ENCODE measurements around the gene MLLT10. TPM values are rescaled to one million over a fixed set of nuclear protein-coding genes. Genes with fewer than 3 reads are reported as not detected.

MLLT10 gene
- total RNA-seq, 6 experiments from 2014 or later = 15.8 to 49.4 (median 20.1) TPM

DNA sequence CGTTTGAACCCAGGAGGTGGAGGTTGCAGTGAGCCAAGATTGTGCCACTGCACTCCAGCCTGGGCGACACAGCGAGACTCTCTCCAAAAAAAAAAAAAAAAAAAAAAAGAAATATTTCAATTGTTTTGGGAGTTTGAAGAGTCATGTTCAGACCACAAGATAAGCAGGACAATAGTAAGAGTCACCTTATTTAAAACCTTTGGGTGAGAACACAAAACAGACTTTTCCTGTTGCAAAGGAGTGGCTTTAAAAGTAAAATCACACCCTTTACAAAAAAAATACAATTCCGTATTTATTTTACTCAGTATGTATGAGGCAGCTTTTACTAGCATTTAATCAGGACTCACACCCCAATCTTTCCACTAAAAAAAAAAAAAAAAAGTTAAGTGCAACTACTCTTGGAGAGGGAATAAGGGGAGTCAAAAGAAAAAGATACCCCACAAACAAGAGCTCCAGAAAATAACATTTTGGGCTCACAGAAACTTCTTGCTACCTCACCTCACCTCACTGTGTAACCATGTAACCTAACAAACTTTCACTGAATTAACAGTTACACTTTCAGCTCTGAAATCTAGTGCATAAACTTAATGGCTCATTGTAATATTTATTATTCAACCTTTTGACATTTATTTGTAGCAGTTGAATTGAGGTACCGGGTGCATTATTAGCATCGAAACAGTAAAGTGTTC lies 19.8 kb upstream of the MLLT10 start:
- Histone ChIP-seq H3K4me3 (no peak overlapping the region), H3K27ac (no peak overlapping the region), H3K27me3 (no peaks in the 10 kb centered on the region), H3K4me1 (peaks cover 0 to 35% (median 16%) of the 10 kb centered on the region in 4 donors), H3K9me3 (no peaks in the 10 kb centered on the region), H3K36me3 (no peaks in the 10 kb centered on the region)
- intact Hi-C loops (cut with DNase I) = no loop called here
- DNase-seq (no peak), ATAC-seq (no peak)
- TF ChIP-seq, protein P1, sequence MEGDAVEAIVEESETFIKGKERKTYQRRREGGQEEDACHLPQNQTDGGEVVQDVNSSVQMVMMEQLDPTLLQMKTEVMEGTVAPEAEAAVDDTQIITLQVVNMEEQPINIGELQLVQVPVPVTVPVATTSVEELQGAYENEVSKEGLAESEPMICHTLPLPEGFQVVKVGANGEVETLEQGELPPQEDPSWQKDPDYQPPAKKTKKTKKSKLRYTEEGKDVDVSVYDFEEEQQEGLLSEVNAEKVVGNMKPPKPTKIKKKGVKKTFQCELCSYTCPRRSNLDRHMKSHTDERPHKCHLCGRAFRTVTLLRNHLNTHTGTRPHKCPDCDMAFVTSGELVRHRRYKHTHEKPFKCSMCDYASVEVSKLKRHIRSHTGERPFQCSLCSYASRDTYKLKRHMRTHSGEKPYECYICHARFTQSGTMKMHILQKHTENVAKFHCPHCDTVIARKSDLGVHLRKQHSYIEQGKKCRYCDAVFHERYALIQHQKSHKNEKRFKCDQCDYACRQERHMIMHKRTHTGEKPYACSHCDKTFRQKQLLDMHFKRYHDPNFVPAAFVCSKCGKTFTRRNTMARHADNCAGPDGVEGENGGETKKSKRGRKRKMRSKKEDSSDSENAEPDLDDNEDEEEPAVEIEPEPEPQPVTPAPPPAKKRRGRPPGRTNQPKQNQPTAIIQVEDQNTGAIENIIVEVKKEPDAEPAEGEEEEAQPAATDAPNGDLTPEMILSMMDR (IDR thresholded peaks at IDR 0.05) = no peak
- no peak for TF ChIP-seq POLR2A (IDR thresholded peaks at IDR 0.05)
- 9% methylated on average over 4 of the region's 6 CpGs for WGBS (ENCODE audit: insufficient coverage, low coverage, low lambda C conversion rate, missing lambda C conversion rate)

DNA sequence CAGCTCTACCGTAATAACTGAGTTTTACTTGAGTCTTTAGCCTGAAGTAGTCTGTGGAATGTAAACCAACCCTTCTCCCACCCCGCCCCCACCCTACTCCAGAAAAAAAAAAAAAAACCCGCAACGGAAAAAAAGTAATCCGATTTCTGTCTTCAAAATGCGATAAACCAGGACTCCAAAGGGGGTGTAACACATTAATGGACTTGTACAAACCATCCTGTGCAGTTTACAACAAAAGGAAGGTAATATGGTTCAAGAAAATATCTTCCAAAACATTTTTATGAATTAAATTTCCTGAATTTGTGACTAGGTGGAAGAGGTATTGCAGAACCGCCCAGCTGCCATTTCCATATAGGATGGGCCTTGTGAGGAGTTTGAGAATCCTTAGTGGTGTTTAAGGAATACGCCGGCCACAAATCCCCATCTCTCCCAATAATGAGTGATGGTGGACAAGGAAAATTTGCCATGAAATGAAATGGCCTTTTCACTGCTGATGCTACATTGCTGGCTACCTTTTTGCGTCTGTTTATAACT lies 19.1 kb upstream of the MLLT10 start:
- Histone ChIP-seq H3K4me3 (peak overlapping the region in 1 of 3 donors; percentile 39), H3K4me1 (peaks cover 0 to 38% (median 15%) of the 10 kb centered on the region in 4 donors), H3K27ac (no peak overlapping the region), H3K27me3 (no peaks in the 10 kb centered on the region), H3K9me3 (no peaks in the 10 kb centered on the region), H3K36me3 (no peaks in the 10 kb centered on the region)
- ATAC-seq (no peak), DNase-seq (no peak)
- no peak for TF ChIP-seq POLR2A (IDR thresholded peaks at IDR 0.05)
- TF ChIP-seq, protein P1 (IDR thresholded peaks at IDR 0.05) = no peak
- intact Hi-C loops (cut with DNase I) = no loop called here
- WGBS (ENCODE audit: insufficient coverage, low coverage, low lambda C conversion rate, missing lambda C conversion rate) = 45% methylated on average over 9 of the region's 10 CpGs

GRCh38 chr10:21515361-21516241 lies 18.4 kb upstream of the MLLT10 start:
- TF ChIP-seq, protein P1 (IDR thresholded peaks at IDR 0.05) = no peak
- TF ChIP-seq POLR2A (IDR thresholded peaks at IDR 0.05) = no peak
- peak overlapping the region in 1 of 3 donors; percentile 36 for H3K27ac ChIP-seq
- WGBS (ENCODE audit: insufficient coverage, low coverage, low lambda C conversion rate, missing lambda C conversion rate) = 18% methylated on average over 15 of the region's 15 CpGs
- no peaks in the 10 kb centered on the region for H3K36me3 ChIP-seq
- H3K9me3 ChIP-seq = no peaks in the 10 kb centered on the region
- no peaks in the 10 kb centered on the region for H3K27me3 ChIP-seq
- intact Hi-C loops (cut with DNase I) = no loop called here
- no peak for ATAC-seq
- peak overlapping the region; percentile 22 to 58 (median 39) for H3K4me3 ChIP-seq
- H3K4me1 ChIP-seq = peaks cover 0 to 41% (median 15%) of the 10 kb centered on the region in 4 donors
- DNase-seq = no peak

GRCh38 chr10:21516242-21517131 lies 17.5 kb upstream of the MLLT10 start:
- peak overlapping the region; percentile 50 to 58 (median 55) for H3K4me3 ChIP-seq
- intact Hi-C loops (cut with DNase I) = no loop called here
- H3K27ac ChIP-seq = peak overlapping the region in 1 of 3 donors; percentile 82
- DNase-seq (peak; percentile 71 to 77 (median 73)), ATAC-seq (peak; percentile 41 to 65 (median 50))
- no peaks in the 10 kb centered on the region for H3K27me3 ChIP-seq
- H3K4me1 ChIP-seq = peaks cover 0 to 37% (median 15%) of the 10 kb centered on the region in 4 donors
- no peaks in the 10 kb centered on the region for H3K9me3 ChIP-seq
- no peak for TF ChIP-seq POLR2A (IDR thresholded peaks at IDR 0.05)
- TF ChIP-seq, protein P1 (IDR thresholded peaks at IDR 0.05) = no peak
- H3K36me3 ChIP-seq = no peaks in the 10 kb centered on the region
- WGBS (ENCODE audit: insufficient coverage, low coverage, low lambda C conversion rate, missing lambda C conversion rate) = 0% methylated on average over 15 of the region's 86 CpGs

All from right lobe of liver (tissue), 6 donors.